GM19397 (cell line): Measurements from ENCODE around the gene DSG3.

ENCODE experiments used
- ATAC-seq: cut with Tn5 transposase; IDR thresholded peaks from one replicate; pipeline ENCODE4 v1.9.1; 2021; ENCODE audit warnings: mild to moderate bottlenecking, moderate library complexity; ENCODE audit not compliant: unreplicated experiment

The DSG3 gene, protein sequence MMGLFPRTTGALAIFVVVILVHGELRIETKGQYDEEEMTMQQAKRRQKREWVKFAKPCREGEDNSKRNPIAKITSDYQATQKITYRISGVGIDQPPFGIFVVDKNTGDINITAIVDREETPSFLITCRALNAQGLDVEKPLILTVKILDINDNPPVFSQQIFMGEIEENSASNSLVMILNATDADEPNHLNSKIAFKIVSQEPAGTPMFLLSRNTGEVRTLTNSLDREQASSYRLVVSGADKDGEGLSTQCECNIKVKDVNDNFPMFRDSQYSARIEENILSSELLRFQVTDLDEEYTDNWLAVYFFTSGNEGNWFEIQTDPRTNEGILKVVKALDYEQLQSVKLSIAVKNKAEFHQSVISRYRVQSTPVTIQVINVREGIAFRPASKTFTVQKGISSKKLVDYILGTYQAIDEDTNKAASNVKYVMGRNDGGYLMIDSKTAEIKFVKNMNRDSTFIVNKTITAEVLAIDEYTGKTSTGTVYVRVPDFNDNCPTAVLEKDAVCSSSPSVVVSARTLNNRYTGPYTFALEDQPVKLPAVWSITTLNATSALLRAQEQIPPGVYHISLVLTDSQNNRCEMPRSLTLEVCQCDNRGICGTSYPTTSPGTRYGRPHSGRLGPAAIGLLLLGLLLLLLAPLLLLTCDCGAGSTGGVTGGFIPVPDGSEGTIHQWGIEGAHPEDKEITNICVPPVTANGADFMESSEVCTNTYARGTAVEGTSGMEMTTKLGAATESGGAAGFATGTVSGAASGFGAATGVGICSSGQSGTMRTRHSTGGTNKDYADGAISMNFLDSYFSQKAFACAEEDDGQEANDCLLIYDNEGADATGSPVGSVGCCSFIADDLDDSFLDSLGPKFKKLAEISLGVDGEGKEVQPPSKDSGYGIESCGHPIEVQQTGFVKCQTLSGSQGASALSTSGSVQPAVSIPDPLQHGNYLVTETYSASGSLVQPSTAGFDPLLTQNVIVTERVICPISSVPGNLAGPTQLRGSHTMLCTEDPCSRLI

DNA sequence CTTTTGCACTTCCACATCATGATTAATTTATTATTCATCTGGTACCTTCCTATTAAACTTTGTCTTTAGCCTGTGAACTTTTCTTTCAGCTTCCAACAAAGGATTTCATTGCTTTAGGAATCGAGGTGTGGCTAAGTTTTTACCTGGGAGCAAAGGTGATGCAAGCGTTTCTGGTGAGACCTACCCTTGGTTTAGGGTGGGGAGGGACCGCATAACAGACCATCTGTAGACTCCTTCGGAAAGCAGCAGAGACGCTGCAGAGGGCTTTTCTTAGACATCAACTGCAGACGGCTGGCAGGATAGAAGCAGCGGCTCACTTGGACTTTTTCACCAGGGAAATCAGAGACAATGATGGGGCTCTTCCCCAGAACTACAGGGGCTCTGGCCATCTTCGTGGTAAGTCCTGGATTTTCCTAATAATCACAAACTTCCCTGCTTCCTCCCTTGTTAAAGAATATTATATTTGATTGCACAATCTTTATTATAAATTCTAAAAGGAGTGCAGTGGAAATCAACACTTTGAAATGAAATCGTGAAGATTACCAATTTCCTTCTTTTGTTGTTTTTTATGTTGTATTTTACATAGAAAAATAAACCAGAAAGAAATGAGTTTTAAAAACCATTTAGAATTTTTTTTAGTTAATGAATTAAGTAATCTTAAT, at the start of gene DSG3:
Gene DSG3, plus strand, starts transcription at position 212 of the 662 bp plus-strand sequence. Its CDS starts 137 bp downstream, at position 349.
- ATAC-seq: no peak

DNA sequence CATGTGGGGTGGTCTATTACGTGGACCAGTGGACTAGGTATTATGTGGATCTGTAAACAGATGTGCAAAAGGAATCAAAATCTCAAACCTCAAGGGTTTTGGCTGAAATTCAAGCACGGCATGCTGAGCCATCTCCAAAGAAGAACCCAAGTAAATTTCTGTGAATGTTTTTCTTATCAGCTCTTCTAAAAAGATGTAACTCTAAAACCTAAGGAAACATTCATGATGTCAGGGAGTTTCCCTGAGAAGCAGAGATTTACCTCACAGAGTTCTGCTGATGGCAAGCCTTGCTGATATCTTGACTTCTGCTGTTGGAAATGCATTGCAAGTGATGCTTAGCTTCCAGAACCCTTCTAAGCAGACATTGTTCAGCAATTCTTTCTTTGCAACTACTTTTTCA, 49.4 kb upstream of the DSG3 start:
- no peak for ATAC-seq

DNA sequence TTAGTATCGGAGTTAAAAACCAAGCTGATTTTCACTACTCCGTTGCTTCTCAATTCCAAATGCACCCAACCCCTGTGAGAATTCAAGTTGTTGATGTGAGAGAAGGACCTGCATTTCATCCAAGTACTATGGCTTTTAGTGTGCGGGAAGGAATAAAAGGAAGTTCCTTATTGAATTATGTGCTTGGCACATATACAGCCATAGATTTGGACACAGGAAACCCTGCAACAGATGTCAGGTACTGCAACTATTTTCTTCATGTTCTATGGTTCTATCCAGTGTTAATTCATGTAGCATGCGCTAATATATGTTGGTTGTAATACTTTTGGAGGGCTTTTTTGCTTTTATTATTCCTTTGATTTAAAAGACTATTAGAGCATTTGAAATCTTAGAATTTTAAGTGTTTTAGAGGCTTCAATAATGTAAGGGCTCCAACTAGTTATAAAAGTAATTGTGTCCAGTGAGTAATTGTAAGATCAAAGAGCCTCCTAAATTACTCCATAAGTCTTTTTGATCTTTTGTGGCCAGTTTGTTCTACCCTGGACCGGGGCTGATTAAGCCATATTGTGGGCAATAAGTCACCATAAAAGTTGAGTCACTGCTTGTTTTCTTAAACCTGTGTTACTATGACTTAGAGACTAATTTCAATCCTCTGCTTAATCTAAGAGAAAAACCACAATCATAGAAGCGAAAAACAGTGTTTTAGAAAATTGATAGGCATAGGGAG, 48.1 kb upstream of the DSG3 start:
- no peak for ATAC-seq

DNA sequence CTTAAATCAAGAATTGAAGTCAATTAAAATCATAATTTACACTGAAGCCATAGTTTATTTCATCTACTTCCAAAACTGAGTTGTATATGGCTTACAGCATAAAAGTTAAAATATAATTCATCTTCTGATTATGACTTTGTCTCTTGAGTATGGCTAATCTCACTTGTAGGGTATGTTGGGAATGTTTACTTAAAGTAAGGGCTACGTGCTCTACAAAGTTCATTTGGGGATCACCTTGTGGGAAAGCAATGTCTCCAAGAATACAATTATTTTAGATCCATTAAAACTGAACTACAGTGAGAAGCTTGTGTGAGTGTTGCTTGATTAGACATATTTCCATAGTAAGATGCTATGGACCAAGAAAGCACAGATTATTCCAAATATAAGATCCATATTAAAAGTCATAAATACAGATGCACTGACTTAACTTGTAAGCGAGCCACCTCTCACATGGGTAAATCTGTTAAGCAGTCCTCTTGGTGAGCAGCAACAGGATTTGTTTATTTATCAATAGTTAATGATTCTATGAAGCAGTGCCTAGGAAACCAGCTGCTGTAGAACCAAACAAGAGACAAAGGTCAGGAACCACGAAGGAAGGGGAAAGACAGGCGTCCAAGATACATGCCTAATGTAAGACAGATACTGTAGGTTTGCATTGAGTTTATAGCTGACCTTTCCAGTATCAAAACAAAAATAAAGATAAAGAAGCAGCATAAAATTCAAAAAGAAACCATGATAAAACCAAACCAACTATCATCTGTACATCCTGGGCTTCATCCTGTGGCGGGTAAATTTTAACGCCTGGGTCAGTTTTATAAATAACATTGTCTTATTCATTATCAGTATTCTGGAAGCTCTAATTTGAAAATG, 46.1 kb upstream of the DSG3 start:
- no peak for ATAC-seq

DNA sequence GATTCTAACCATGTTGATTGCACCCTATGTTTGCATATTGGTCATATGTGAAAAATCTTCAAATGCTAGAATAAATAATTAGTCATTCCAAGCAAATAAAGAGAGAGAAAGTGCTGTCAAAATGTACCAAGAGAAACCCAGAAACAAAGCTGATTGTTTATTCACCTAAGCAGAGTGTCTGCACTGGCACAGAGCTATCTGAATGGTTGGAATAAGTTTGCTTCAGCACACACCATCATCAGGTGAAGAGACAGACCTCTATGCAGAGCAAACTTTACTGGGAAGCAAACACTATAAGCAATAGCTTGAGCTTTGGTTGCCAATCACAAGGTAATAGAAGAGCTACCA, 45.5 kb upstream of the DSG3 start:
- no peak for ATAC-seq

DNA sequence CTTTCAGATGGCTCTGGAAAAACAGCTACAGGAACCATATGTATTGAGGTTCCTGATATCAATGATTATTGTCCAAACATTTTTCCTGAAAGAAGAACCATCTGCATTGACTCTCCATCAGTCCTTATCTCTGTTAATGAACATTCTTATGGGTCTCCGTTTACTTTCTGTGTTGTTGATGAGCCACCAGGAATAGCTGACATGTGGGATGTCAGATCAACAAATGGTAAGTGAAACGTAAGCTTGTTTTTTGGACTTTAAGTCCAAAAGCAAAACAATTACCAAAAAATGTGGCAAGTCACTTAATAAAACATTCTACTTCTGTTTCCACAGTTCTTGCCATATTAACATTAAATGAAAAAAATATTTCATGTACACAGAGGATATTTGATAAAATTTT, 44.1 kb upstream of the DSG3 start:
- no peak for ATAC-seq

DNA sequence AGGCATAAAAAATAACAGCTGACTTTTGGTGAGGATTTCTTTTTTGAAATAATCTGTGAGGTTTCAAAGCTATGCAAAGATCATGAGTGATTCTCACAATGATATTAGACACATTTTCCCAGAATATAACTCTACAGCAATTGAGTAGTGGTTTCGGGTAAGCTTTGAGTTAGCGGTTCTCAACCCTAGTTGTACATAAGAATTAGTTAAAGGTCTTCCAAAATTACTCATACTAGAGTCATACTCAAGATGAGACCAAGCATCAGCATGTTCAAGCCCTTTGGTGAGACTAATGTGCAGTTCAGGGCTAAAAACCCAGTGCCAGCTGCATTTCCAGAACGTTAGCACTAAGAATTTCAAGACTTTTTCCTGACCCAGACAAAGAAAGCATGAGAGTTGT, 39.9 kb upstream of the DSG3 start:
- no peak for ATAC-seq

DNA sequence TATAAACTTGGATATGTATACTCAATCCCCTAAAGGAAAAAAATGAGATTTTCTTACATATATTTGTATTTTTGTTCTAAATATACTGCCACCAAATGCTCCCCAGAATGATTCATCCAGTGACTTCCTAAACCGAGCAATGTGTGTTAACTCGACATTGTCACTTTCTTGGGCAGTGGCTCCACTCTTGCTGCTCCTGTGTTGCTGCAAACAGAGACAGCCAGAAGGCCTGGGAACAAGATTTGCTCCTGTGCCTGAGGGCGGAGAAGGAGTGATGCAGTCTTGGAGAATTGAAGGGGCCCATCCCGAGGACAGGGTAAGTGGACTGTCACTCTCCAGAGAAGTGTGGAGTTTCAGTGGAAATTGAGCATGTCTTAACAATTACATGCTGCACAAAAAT, 38.3 kb upstream of the DSG3 start:
- ATAC-seq: no peak

DNA sequence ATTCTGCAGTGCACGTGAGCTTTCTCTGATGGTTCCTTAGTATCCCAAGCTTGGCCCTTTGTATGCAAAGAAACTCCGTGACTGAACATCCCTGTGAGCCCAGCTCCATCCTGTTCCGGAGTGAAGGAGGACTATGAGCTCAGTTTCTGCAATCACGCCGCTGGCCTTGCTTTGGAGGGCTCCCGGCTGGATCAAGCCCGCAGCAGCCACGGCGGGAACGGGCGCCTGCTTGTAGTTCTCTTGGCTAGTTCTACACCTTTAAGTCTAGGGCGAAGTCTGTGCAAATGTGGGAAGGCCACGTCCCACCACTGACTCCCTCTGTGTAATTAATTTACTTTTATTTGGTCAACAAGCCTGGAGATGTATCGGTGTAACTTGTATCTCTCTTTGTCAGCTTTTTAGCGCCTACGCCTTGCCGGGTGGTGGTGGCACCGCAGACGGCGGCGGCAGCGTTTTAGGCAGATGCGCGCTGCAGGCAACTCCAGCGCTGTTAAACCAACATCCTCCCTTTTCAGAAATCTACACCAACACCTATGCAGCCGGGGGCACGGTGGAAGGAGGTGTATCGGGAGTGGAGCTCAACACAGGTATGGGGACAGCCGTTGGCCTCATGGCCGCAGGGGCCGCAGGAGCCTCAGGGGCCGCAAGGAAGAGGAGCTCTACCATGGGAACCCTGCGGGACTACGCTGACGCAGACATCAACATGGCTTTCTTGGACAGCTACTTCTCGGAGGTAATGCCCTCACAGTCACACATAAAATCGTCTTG, 36.6 kb upstream of the DSG3 start:
- no peak for ATAC-seq

DNA sequence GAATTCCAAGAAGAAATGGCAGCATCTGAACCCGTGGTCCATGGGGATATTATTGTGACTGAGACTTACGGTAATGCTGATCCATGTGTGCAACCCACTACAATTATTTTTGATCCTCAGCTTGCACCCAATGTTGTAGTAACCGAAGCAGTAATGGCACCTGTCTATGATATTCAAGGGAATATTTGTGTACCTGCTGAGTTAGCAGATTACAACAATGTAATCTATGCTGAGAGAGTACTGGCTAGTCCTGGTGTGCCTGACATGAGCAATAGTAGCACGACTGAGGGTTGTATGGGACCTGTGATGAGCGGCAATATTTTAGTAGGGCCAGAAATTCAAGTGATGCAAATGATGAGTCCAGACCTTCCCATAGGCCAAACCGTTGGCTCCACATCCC, 34.4 kb upstream of the DSG3 start:
- ATAC-seq: no peak

DNA sequence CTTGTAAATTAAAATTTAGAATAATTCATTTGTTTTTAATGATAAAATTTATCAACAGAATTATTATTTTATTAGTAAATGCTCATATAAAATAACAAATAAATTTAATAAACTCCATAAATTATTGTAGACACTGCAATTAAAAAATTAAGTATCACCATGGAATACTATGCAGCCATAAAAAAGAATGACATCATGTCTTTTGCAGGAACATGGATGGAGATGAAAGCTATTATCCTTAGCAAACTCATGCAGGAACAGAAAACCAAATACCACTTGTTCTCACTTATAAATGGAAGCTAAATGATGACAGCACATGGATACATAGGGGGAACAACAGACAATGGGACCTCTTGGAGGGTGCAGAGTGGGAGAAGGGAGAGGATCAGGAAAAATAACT, 29.7 kb upstream of the DSG3 start:
- no peak for ATAC-seq

DNA sequence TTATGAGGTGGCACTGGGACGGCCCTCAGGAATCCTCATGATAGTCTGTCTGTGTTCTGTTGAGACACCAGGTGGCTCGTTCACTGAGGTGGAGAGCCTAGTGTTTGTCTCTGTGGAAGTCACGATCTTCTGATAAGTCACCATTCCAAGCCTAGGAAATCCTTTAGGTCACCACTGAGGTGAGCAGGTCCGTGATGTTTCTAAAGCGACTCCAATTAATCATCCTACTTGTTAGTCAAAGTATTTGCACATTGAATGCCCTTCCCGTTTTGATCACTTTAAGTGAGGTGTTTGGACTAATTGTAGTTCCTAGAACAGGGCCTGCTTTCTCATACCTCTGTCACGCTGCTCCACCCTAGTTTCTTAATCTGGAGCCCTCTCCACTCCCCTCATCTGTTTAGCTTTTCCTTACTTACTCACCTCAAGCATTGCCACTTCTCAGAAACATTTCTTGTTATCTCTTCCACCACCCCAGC, 28.0 kb upstream of the DSG3 start:
- ATAC-seq: no peak

DNA sequence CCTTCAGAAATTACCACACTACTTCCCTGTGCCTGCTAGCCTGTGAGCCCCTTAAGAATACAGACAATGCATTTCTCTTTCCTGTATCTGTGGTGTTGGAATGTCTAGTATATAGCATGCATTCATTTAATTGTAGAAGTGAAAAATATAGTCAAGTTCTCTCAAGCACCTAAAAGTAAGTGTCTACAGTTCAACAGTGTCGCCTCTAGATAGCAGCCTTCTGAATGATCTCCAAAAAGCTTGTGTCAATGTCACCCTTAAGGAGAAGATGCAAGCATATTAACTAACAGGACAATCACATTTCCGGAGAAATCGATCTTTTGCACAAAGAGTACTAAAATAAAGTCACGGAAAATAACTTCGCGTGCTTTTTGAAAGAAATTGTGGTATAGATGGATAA, 27.5 kb upstream of the DSG3 start:
- ATAC-seq: no peak

DNA sequence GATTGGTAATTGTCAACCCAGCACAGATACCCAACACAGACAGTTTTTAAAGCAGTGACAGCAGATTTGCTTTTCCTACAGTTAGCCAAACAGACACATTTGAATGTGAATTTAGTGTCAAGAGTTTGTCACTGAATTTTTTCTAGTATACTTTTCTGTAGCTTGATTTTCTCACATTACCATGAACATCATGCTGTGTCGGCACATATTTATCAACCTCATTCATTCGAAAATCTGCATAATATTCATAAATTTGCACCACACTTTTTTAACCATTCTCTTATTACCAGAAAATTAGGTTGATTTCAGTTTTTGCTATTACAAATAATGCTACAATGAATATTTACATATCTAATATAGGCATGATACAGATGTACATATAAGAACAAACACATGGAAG, 27.0 kb upstream of the DSG3 start:
- no peak for ATAC-seq

DNA sequence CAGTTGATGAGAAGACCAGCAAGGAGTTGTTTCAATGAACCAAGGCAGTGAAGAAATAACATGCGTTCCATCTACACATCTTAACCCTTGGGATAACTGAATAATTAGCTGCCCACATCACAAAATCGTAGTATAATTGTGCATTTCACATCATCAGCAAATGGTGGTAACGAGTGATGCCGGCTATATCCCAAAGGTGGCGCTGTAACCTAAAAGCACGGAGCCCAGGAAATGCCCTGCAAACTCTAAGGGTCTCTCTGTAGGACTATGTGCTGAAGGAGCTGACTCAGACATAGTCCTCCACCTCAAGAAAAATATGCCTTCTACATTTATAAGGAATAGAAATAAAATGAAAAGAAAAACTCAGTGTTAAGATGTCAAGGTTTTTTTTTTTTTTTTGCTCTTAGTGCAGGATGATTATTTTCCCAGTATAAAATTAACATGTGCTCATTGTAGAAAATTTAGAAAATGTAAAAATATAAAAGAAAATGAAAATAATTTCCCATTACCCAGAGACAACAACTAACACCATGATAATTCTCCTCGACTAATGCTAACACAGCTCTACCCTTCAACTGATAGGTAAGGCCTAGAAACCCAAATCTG, 23.1 kb upstream of the DSG3 start:
- ATAC-seq: peak; percentile 82

DNA sequence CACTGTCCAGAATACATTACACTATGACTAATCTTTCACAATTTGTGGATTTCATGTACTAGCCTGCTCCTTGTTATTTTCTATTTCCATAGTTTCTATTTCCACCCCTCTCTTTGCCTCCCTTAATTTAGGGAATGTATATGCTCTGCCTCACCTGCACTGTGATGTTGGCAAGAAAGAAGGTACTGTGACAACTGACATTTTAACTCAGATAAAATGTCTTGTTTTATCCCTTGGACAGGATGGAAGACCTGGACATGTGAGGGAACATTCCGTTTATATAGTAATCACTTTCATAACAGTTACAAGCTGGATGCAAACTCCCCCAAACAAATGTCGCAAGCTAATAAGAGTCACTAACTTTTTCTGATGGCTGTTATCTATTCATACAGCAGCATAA, 21.5 kb upstream of the DSG3 start:
- no peak for ATAC-seq

DNA sequence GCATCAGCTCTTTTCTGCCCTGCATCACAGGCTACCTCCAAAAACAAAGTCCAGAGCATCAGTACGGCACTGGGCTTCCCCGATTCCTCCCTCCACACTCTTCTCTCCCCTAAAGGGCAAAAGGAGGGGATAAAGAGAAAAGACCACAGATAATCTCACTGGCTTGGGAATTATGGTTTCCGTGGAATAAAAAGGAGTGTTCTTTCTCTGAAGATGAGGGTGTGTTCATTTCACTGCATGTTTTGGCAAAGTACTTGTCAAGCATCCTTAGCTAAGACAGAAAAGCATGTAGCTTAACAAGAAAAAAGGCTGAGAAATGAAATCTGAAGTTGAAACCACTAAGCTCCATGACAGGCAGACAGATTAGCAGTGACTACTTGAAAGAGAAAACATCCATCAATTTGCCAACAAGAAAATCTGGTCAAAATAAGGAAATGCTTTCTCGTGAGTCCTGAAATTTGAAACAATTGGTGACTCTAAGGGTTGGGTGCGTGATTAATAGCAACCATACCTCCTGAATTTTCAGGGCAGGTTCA, 20.6 kb upstream of the DSG3 start:
- no peak for ATAC-seq

DNA sequence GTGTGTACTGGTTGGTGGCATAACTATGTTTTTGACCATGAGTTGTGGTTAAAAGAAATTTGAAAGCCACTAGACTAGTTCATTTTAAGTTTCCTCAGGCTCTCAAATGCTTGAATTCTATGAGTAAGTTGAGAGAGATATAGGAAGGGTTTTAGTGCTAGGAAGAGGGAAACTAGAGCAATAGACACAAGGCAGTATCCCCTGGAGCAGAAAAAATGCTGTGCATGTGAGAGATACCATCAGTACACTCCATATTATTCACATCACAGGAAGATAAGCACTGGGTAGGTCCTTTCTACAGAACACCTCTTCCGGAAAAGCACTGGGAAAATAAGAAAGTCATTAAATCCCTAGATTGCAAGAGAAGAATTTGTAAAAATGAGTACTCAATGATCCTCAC, 19.3 kb upstream of the DSG3 start:
- no peak for ATAC-seq
